ENCODE results near the gene MAPK8IP2. TPM values are rescaled to one million over a fixed set of nuclear protein-coding genes. Genes with fewer than 3 reads are reported as not detected.

The MAPK8IP2 gene
- total RNA-seq, 1 experiment from 2014 or later, result 6.4 TPM

- Histone ChIP-seq H3K9ac (ENCODE audit: low read length) (no peak overlapping the region), H3K9me3 (ENCODE audit: control insufficient read depth in 1 of 2, insufficient read depth in 1 of 2, low read depth in 1 of 2, low read length in 2 of 2) (no peaks in the 10 kb centered on the region), H2AFZ (ENCODE audit: low read depth, low read length, poor library complexity, severe bottlenecking) (no peak overlapping the region), H3K9me2 (ENCODE audit: insufficient read depth) (no peaks in the 10 kb centered on the region), H3K79me2 (ENCODE audit: insufficient read depth, low read length) (peaks cover 7% of the 10 kb centered on the region; the same call in 1 of the 2 replicates), H3K4me3 (replicated peaks in 1 of 2; ENCODE audit: low read depth in 1 of 2, low read length in 2 of 2) (no peak overlapping the region), H3K36me3 (ENCODE audit: control insufficient read depth in 1 of 2, insufficient read depth in 2 of 2, low read length in 2 of 2) (no peaks in the 10 kb centered on the region), H3K27ac (ENCODE audit: low read depth, low read length) (no peak overlapping the region), H4K20me1 (ENCODE audit: insufficient read depth) (no peaks in the 10 kb centered on the region), H3K4me2 (ENCODE audit: low read length) (no peak overlapping the region), H3K27me3 (ENCODE audit: insufficient read depth, low read length) (no peaks in the 10 kb centered on the region), H3K4me1 (ENCODE audit: control insufficient read depth in 1 of 2, insufficient read depth in 2 of 2, low read length in 2 of 2) (peaks cover 0 to 14% of the 10 kb centered on the region in 2 experiments; a peak in 3 of 4 replicates)
- ChIA-PET POLR2A (no interaction called here), RAD21 (ENCODE audit: low non-redundant PET in 1 of 2, low total read pairs in 2 of 2, uncharacterized antibody in 2 of 2, unreplicated experiment in 2 of 2) (no interaction called here), CTCF (no interaction called here)
- no peak for ATAC-seq
- DNase-seq (ENCODE audit: low read depth, low spot score), result no peak
- TF ChIP-seq JUND (IDR thresholded peaks at IDR 0.05) (no peak), EGR1 (IDR thresholded peaks at IDR 0.05; ENCODE audit: low read depth) (no peak), POLR2AphosphoS5 (IDR thresholded peaks at IDR 0.05; ENCODE audit: low read depth, low read length) (no peak), SIN3A (IDR thresholded peaks at IDR 0.05; ENCODE audit: low read depth) (no peak), ZBTB33 (IDR thresholded peaks at IDR 0.05; ENCODE audit: extremely low read depth, insufficient replicate concordance, low read length) (no peak), EZH2phosphoT487 (IDR thresholded peaks at IDR 0.05; ENCODE audit: borderline replicate concordance) (no peak), CTCF (IDR thresholded peaks at IDR 0.05 in 2 of 3, conservative IDR thresholded peaks at IDR 0.05 in 1 of 3; ENCODE audit: borderline replicate concordance in 1 of 3, insufficient read depth in 1 of 3, low read depth in 2 of 3, low read length in 2 of 3) (no peak), ZNF274 (IDR thresholded peaks at IDR 0.05; ENCODE audit: low read depth, low read length) (no peak), CEBPB (IDR thresholded peaks at IDR 0.05; ENCODE audit: low read depth) (no peak), YY1 (IDR thresholded peaks at IDR 0.05; ENCODE audit: extremely low read depth, insufficient replicate concordance, low read depth, low read length) (no peak)
- intact Hi-C loops (cut with micrococcal nuclease), result no loop called here
- BruUV-seq (replicated peaks), result no TSS peak
Observed at GRCh38 chr22:50587407-50587806, 13.2 kb upstream of the MAPK8IP2 start.
